Measurements from ENCODE around the gene PPP1R10. TPM values are rescaled to one million over a fixed set of nuclear protein-coding genes. Genes with fewer than 3 reads are reported as not detected.

The PPP1R10 gene
- total RNA-seq, 1 donor from 2014 or later = 52.5 TPM

DNA sequence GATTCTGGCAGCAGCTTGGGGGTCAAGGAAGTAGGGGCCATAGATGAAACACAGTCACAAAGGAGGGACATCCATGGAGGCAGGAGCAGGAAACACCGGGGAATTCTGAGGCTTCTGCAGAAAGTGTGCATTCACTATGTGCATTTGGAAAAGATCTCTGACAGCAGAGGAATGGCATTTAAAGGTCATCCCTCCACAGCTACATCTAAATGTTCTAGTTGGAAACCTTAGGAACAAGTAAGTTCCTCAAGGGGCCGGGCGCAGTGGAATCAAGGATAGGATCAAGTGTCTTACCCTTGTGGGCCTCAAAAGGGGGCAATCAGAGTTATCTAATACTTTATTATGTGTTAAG is 38.7 kb upstream of the PPP1R10 start:
- TF ChIP-seq, protein P1, sequence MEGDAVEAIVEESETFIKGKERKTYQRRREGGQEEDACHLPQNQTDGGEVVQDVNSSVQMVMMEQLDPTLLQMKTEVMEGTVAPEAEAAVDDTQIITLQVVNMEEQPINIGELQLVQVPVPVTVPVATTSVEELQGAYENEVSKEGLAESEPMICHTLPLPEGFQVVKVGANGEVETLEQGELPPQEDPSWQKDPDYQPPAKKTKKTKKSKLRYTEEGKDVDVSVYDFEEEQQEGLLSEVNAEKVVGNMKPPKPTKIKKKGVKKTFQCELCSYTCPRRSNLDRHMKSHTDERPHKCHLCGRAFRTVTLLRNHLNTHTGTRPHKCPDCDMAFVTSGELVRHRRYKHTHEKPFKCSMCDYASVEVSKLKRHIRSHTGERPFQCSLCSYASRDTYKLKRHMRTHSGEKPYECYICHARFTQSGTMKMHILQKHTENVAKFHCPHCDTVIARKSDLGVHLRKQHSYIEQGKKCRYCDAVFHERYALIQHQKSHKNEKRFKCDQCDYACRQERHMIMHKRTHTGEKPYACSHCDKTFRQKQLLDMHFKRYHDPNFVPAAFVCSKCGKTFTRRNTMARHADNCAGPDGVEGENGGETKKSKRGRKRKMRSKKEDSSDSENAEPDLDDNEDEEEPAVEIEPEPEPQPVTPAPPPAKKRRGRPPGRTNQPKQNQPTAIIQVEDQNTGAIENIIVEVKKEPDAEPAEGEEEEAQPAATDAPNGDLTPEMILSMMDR (IDR thresholded peaks at IDR 0.05) = no peak
- TF ChIP-seq POLR2A (IDR thresholded peaks at IDR 0.05) (no peak), POLR2AphosphoS5 (IDR thresholded peaks at IDR 0.05; ENCODE audit: insufficient read depth in 1 of 2, low read depth in 1 of 2) (no peak)
- H3K4me3 ChIP-seq = no peak overlapping the region
- intact Hi-C loops (cut with DNase I) = no loop called here
- H3K9me3 ChIP-seq = no peaks in the 10 kb centered on the region
- no peak for DNase-seq (ENCODE audit: extremely low spot score in 2 of 2)
- H3K4me1 ChIP-seq = no peaks in the 10 kb centered on the region
- H3K27ac ChIP-seq = no peak overlapping the region
- H3K36me3 ChIP-seq = peaks cover 0 to 87% of the 10 kb centered on the region in 2 donors
- no peaks in the 10 kb centered on the region for H3K27me3 ChIP-seq

DNA sequence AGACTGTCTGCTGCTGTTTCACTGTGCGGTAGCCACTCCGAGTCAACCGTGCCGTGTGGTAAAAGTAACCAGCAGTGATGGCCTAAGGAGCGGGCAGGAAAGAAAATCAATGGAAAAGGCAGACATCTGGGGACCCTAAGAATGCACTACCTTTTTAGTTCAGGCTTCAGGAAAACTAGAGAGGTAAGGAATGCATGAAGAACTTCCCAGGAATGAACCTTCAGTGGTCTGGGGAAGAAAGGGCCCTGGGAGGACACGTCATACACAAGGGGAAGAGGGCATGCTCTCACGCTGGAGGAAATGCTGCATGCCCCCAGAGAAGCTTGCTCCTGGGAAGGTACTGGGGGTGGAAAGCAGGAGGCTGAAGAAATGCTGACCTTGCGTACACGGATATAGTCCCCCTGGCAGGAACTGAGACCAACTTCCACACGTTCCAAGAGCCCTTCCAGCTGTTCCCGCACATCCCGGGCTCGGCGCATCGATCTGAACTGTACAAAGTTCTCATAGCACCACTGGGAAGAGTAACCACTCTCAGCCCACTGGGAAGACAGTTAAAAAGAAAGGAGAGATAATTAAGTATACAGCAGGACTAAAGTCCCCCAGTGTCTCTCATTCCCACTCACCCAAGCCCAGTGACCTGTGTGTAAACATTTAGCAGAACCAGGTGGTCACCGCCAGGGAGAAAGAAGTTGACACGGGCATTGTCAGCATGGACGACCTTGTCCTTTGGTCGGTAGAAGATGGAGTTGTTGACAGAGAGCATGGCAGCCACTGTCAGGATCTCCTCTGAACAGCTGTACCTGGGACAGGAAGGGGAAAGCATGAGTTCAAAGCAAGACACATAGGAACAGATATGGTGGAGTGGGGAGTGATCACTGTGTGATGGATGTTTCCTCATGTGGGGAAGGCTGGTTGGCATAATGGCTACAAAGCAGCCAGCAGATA is 38.0 kb upstream of the PPP1R10 start:
- intact Hi-C loops (cut with DNase I) = no loop called here
- Histone ChIP-seq H3K27ac (no peak overlapping the region), H3K4me1 (no peaks in the 10 kb centered on the region), H3K4me3 (no peak overlapping the region), H3K27me3 (no peaks in the 10 kb centered on the region), H3K36me3 (peaks cover 0 to 87% of the 10 kb centered on the region in 2 donors), H3K9me3 (no peaks in the 10 kb centered on the region)
- DNase-seq (ENCODE audit: extremely low spot score in 2 of 2) = no peak
- TF ChIP-seq POLR2A (IDR thresholded peaks at IDR 0.05) (no peak), POLR2AphosphoS5 (IDR thresholded peaks at IDR 0.05; ENCODE audit: insufficient read depth in 1 of 2, low read depth in 1 of 2) (no peak)
- TF ChIP-seq, protein P1 (IDR thresholded peaks at IDR 0.05) = no peak

DNA sequence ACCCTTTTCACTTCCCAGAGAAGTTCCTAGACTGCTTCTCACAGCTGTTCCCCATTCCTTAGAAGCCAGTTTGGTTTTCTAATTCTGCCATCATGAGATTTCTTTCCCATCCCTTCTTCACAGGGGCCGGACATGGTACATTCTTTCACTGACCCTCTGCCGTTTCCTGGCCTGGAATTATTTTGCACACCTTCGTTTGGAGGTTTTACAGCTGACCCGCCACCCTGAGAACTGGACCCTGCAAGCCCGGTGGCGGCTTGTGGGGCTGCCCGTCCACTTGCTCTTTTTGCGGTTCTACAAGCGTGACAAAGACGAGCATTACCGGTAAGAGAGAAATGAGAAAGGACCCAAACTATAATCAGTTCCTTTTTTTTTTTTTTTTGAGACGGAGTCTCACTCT is 34.1 kb upstream of the PPP1R10 start:
- H3K27ac ChIP-seq = no peak overlapping the region
- no peak for DNase-seq (ENCODE audit: extremely low spot score in 2 of 2)
- intact Hi-C loops (cut with DNase I) = no loop called here
- H3K9me3 ChIP-seq = no peaks in the 10 kb centered on the region
- H3K4me3 ChIP-seq = no peak overlapping the region
- H3K4me1 ChIP-seq = peaks cover 15% of the 10 kb centered on the region
- H3K36me3 ChIP-seq = peaks cover 0 to 49% of the 10 kb centered on the region in 2 donors
- TF ChIP-seq POLR2A (IDR thresholded peaks at IDR 0.05) (no peak), POLR2AphosphoS5 (IDR thresholded peaks at IDR 0.05; ENCODE audit: insufficient read depth in 1 of 2, low read depth in 1 of 2) (no peak)
- TF ChIP-seq, protein P1 (IDR thresholded peaks at IDR 0.05) = no peak
- no peaks in the 10 kb centered on the region for H3K27me3 ChIP-seq

DNA sequence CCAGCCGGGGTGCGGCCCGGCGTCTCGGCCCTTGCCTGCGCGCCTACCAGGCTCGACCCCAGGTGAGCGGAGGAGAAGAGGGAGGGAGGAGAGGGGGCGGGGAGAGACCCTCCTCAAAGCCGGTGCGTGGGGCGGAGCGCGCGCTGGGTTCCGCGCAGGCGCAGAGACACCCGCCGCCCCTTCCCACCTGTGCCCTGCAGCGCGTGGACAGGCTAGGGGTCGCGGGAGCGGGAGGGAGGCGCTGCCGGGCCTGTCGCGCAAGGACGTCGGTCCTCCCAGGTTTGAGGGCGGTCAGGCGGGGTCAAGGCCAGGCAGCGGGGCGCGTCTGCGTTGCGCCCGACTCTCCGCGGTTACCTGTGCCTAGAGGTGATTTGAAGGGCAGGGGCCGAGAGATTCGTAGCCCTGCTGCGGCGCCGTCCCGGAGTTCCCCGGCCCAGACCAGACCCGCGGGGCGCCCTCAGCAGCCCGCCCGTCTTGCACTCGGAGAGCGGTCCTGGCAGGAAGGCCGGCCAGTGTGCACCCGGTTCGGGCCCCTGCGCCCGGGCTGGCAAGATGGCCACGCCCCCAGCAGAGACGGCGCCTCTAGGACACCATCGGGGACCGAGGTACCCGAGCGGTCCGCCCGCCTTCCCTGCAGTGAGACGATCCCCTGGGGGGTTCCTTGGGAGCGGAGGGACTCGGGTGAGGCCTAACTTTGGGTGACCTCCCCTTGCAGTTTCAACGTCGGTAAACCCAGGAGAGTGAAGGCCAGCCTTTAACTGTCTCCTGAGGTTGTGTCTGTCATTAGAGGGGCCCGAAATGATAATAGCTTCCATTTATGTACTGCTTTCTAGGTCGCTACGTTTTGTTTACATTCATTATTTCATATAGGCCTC is 30.4 kb upstream of the PPP1R10 start:
- no peak for DNase-seq (ENCODE audit: extremely low spot score in 2 of 2)
- intact Hi-C loops (cut with DNase I) = no loop called here
- Histone ChIP-seq H3K36me3 (peaks cover 0 to 23% of the 10 kb centered on the region in 2 donors), H3K27me3 (no peaks in the 10 kb centered on the region), H3K27ac (peak overlapping the region; percentile 90), H3K4me3 (peak overlapping the region; percentile 87 to 96), H3K9me3 (no peaks in the 10 kb centered on the region), H3K4me1 (peaks cover 20% of the 10 kb centered on the region)
- peak in 1 of 2 donors; percentile 68 for TF ChIP-seq POLR2AphosphoS5 (IDR thresholded peaks at IDR 0.05; ENCODE audit: insufficient read depth in 1 of 2, low read depth in 1 of 2)
- TF ChIP-seq, protein P1 (IDR thresholded peaks at IDR 0.05) = no peak

Data from vagina (tissue), 2 donors.